Thoracic aorta (tissue), 2 donors: Measurements from ENCODE around the gene LIPE. TPM values are rescaled to one million over a fixed set of nuclear protein-coding genes. Genes with fewer than 3 reads are reported as not detected.

Experiments
- ATAC-seq: fragments of 150-250 bp; one replicate; pipeline ENCODE4 v1.8.0; 2017; ENCODE audit warnings: low read depth; ENCODE audit not compliant: insufficient number of reproducible peaks, low FRiP score
- DNase-seq: peaks from one replicate; pipeline ENCODE4 v3.0.0-alpha.2; 2020; ENCODE audit warnings: low spot score
- H3K27ac ChIP-seq, 2 donors: fragments of 200-600 bp; sonication (generic); 1 replicate in 1 of 2; 2 replicates in 1 of 2; pipeline ENCODE4 v1.5.1; 2016; ENCODE audit warnings: mild to moderate bottlenecking in 2 of 2, moderate library complexity in 2 of 2
- H3K27me3 ChIP-seq: fragments of 200-600 bp; sonication (generic); replicated peaks from 2 replicates; pipeline ENCODE4 v1.6.0; 2016; ENCODE audit warnings: mild to moderate bottlenecking; ENCODE audit not compliant: insufficient read depth
- H3K36me3 ChIP-seq: fragments of 200-600 bp; sonication (generic); one replicate; pipeline ENCODE4 v1.5.1; 2016
- H3K4me1 ChIP-seq, 2 donors: fragments of 200-600 bp; sonication (generic); 1 replicate in 1 of 2; 2 replicates in 1 of 2; pipeline versions ENCODE4 v1.5.1 to v1.6.0; 2016; ENCODE audit warnings: low read depth in 2 of 2, mild to moderate bottlenecking in 1 of 2; ENCODE audit not compliant: control insufficient read depth in 1 of 2
- H3K4me3 ChIP-seq: fragments of 200-600 bp; sonication (generic); 2 replicates; pipeline ENCODE4 v1.5.1; 2016; ENCODE audit warnings: mild to moderate bottlenecking
- H3K9me3 ChIP-seq: fragments of 200-600 bp; sonication (generic); 2 replicates; pipeline ENCODE4 v1.5.1; 2016
- CTCF ChIP-seq: fragments of 200-600 bp; sonication (generic); IDR thresholded peaks from one replicate; pipeline ENCODE4 v1.5.1; 2019; ENCODE audit warnings: antibody characterized with exemption
- total RNA-seq, 2 donors: library from RNA; depleted of rRNA; stranded (reverse); fragments of >200 nt; gene quantifications; one replicate each; pipeline versions ENCODE4 v1.1.0 to v1.2.3, GENCODE V29; 2016

LIPE gene
- total RNA-seq, 2 donors from 2014 or later = 4.5 to 7.3 TPM

DNA sequence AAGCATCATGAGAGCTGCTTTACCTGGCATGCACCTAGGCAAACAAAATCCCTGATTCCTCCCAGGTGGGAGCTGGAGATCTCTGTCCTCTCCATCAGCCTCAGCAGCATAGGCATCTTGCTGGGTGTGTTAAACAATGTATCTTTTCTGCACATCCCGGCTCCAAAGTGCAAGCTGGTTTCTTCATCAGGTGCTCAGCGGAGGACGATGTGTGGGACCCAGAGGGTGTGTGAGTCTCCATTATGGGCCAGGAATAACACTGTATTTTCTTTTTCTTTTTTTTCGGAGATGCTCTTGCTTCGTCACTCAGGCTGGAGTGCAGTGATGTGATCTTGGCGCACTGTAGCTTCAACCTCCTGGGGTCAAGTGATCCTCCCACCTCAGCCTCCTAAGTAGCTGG lies 47.0 kb downstream of the LIPE start:
- H3K9me3 ChIP-seq = no peaks in the 10 kb centered on the region
- H3K4me1 ChIP-seq = no peaks in the 10 kb centered on the region
- DNase-seq (no peak), ATAC-seq (no peak)
- H3K4me3 ChIP-seq = no peak overlapping the region
- peaks cover 4% of the 10 kb centered on the region for H3K36me3 ChIP-seq
- no peak overlapping the region for H3K27ac ChIP-seq
- H3K27me3 ChIP-seq = no peaks in the 10 kb centered on the region
- no peak for TF ChIP-seq CTCF

- Histone ChIP-seq H3K4me1 (no peaks in the 10 kb centered on the region), H3K9me3 (no peaks in the 10 kb centered on the region), H3K27ac (no peak overlapping the region), H3K36me3 (peaks cover 4% of the 10 kb centered on the region), H3K27me3 (no peaks in the 10 kb centered on the region), H3K4me3 (no peak overlapping the region)
- DNase-seq (no peak), ATAC-seq (no peak)
- no peak for TF ChIP-seq CTCF
These were observed 48.7 kb downstream of the LIPE start for GRCh38 chr19:42378225-42379215.

- no peaks in the 10 kb centered on the region for H3K9me3 ChIP-seq
These were observed 51.0 kb downstream of the LIPE start for GRCh38 chr19:42376177-42376555.

GRCh38 chr19:42375415-42376176 lies 51.6 kb downstream of the LIPE start:
- Histone ChIP-seq H3K9me3 (no peaks in the 10 kb centered on the region), H3K4me3 (no peak overlapping the region), H3K27ac (no peak overlapping the region), H3K36me3 (peaks cover 4% of the 10 kb centered on the region), H3K4me1 (no peaks in the 10 kb centered on the region), H3K27me3 (no peaks in the 10 kb centered on the region)
- no peak for DNase-seq
- no peak for ATAC-seq
- no peak for TF ChIP-seq CTCF

More at GRCh38 chr19:42376177-42376555, 51.0 kb downstream of the LIPE start:
- H3K4me1 ChIP-seq = no peaks in the 10 kb centered on the region
- no peak for TF ChIP-seq CTCF
- no peak overlapping the region for H3K27ac ChIP-seq
- DNase-seq (no peak), ATAC-seq (no peak)
- H3K4me3 ChIP-seq = no peak overlapping the region
- no peaks in the 10 kb centered on the region for H3K27me3 ChIP-seq
- peaks cover 4% of the 10 kb centered on the region for H3K36me3 ChIP-seq

DNA sequence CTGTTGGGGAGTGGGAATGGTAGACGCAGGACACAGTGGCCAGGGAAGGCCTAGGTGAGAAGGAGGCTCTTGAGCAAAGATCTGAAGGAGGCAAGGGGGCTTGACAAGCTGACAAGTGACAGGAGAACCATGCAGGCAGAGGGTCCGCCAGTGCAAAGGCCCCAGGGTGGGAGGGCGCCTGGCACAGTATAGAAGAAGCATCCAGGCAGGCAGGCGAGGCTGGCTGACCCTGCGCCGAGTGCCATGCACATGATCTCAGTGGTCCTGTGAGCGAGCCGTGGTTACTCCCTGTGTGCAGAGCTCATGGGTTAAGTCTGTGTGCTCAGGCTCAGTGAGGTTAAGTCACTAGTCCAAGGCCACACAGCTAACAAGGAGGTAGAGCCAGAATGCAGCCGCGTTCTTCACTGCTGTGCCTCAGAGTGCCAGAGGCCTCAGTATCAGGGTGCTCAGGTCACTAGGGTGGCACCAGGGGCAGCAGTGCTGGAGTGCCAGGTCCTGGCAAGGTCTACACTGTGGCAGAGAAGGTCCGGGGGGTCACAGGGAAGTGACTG lies 52.3 kb downstream of the LIPE start:
- TF ChIP-seq CTCF = no peak
- Histone ChIP-seq H3K27ac (no peak overlapping the region), H3K4me1 (no peaks in the 10 kb centered on the region), H3K36me3 (peaks cover 4% of the 10 kb centered on the region), H3K4me3 (no peak overlapping the region), H3K27me3 (no peaks in the 10 kb centered on the region), H3K9me3 (no peaks in the 10 kb centered on the region)
- DNase-seq (no peak), ATAC-seq (no peak)
